Amygdala (tissue), 56 donors: ENCODE results near the gene TCP1.
A peak's percentile ranks its signal among the peaks of the same experiment; 100 is the strongest.
"Not testable (repeated sequence)": the region's sequence is repeated elsewhere in the genome, so short reads cannot be mapped to it uniquely, and the experiment has no call there.

Experiments
- DNase-seq, 56 donors: peaks; one replicate each; lab custom pipeline; 2025; lab: John Stamatoyannopoulos, UW

TCP1 gene

GRCh38 chr6:159817951-159818739 is 28.7 kb upstream of the TCP1 start:
- no peak for DNase-seq

- DNase-seq: not testable (repeated sequence)
These were observed 27.4 kb upstream of the TCP1 start for GRCh38 chr6:159816775-159817174.

- DNase-seq: no peak
These were observed 26.0 kb upstream of the TCP1 start for GRCh38 chr6:159815410-159815809.

- no peak for DNase-seq
These were observed 24.4 kb upstream of the TCP1 start for GRCh38 chr6:159813781-159814180.

- DNase-seq: no peak
These were observed 19.7 kb upstream of the TCP1 start for GRCh38 chr6:159809149-159809548.

- DNase-seq: peak in 16 of 56 donors; percentile 8 to 53 (median 16)
These were observed 19.2 kb upstream of the TCP1 start for GRCh38 chr6:159808647-159809046.

GRCh38 chr6:159807150-159807858 is 17.9 kb upstream of the TCP1 start:
- DNase-seq: no peak

- DNase-seq: no peak
These were observed 16.6 kb upstream of the TCP1 start for GRCh38 chr6:159806021-159806458.

GRCh38 chr6:159805440-159806020 is 16.1 kb upstream of the TCP1 start:
- no peak for DNase-seq

GRCh38 chr6:159804504-159804903 is 15.1 kb upstream of the TCP1 start:
- DNase-seq: no peak

GRCh38 chr6:159801935-159802334 is 12.5 kb upstream of the TCP1 start:
- DNase-seq: no peak

GRCh38 chr6:159800141-159800865 is 10.9 kb upstream of the TCP1 start, which contains the start of gene PNLDC1:
TSS of gene PNLDC1 (plus strand) at chr6:159800276. CDS start at chr6:159800308, 32 bp downstream.
- no peak for DNase-seq

- DNase-seq: no peak
These were observed 8.2 kb upstream of the TCP1 start for GRCh38 chr6:159797554-159797953.

GRCh38 chr6:159794976-159795375 is 5.6 kb upstream of the TCP1 start:
- not testable (repeated sequence) for DNase-seq

GRCh38 chr6:159790956-159791598 is 1.7 kb upstream of the TCP1 start:
- DNase-seq: no peak

- DNase-seq: peak; percentile 71 to 98 (median 93)
These were observed 950 bp upstream of the TCP1 start, which contains the start of gene MRPL18 for GRCh38 chr6:159790149-159790955. TSS of gene MRPL18 (plus strand) at chr6:159790467. CDS start at chr6:159790588, 121 bp downstream.

GRCh38 chr6:159788753-159789376 is 537 bp downstream of the TCP1 start:
- peak in 7 of 56 donors; percentile 5 to 62 (median 30) for DNase-seq

- DNase-seq: no peak
These were observed 1.1 kb downstream of the TCP1 start for GRCh38 chr6:159788276-159788675.
